ENCODE measurements around the gene EGFR.

Gene EGFR

GRCh38 chr7:55260676-55261385 lies 242.0 kb downstream of the EGFR start:
- peaks cover 18% of the 10 kb centered on the region for H3K27me3 Mint-ChIP-seq
- H3K9me3 Mint-ChIP-seq: no peaks in the 10 kb centered on the region
- CTCF ChIA-PET: no interaction called here
- DNase-seq: no peak
- no peak overlapping the region for H3K4me3 Mint-ChIP-seq
- H3K36me3 Mint-ChIP-seq: no peaks in the 10 kb centered on the region
- H3K27ac Mint-ChIP-seq: no peak overlapping the region
- peaks cover 4% of the 10 kb centered on the region for H3K4me1 Mint-ChIP-seq
